SK-N-SH (cell line): Measurements from ENCODE around the gene BAIAP2. TPM values are rescaled to one million over a fixed set of nuclear protein-coding genes. Genes with fewer than 3 reads are reported as not detected.

Source experiments
- CTCF ChIA-PET: fragments of 300-600, 350-600 bp; formaldehyde crosslinking; extraction: SDS; loops from one replicate; lab custom pipeline; 2021; lab: Yijun Ruan, JAX
- POLR2A ChIA-PET: fragments of 350-600 bp; sonication (Branson Sonifier 250); formaldehyde crosslinking; extraction: SDS; loops from one replicate; lab custom pipeline; 2020; ENCODE audit warnings: antibody characterized with exemption, inconsistent platforms; lab: Yijun Ruan, JAX
- DNase-seq: peaks from one replicate; pipeline ENCODE4 v3.0.0; 2012
- H2AFZ ChIP-seq: fragments of 200-600 bp; sonication (generic); 2 replicates; pipeline ENCODE4 v1.8.1; 2016; ENCODE audit warnings: antibody characterized with exemption, mild to moderate bottlenecking, low read depth
- H3F3A ChIP-seq: fragments of 200-600 bp; sonication (generic); replicated peaks from 2 replicates; pipeline ENCODE3; 2016; ENCODE audit warnings: antibody characterized with exemption, mild to moderate bottlenecking; ENCODE audit not compliant: insufficient read depth
- H3K27ac ChIP-seq, 2 experiments: fragments of 200-500 bp in 1 of 2; fragments of 200-600 bp in 1 of 2; sonication (Bioruptor generic) in 1 of 2; sonication (generic), shearing (Covaris generic) in 1 of 2; 2 replicates each; pipeline versions ENCODE4 v1.5.1 to v1.6.1; 2014 to 2016; ENCODE audit warnings: low read depth in 2 of 2, inconsistent platforms in 1 of 2, low read length in 1 of 2, mild to moderate bottlenecking in 1 of 2, mixed read lengths in 1 of 2
- H3K27me3 ChIP-seq: fragments of 200-600 bp; sonication (generic), shearing (Covaris generic); 2 replicates; pipeline ENCODE4 v1.6.1; 2016; ENCODE audit warnings: mixed run types; ENCODE audit not compliant: insufficient read depth
- H3K36me3 ChIP-seq, 2 experiments: fragments of 200-500 bp in 1 of 2; fragments of 200-600 bp in 1 of 2; sonication (Bioruptor generic) in 1 of 2; sonication (generic) in 1 of 2; replicated peaks in 1 of 2; 2 replicates each; pipeline versions ENCODE3 to v1.5.1; 2014 to 2016; ENCODE audit warnings: low read length in 1 of 2, mild to moderate bottlenecking in 1 of 2; ENCODE audit not compliant: insufficient read depth in 2 of 2, control insufficient read depth in 1 of 2
- H3K4me1 ChIP-seq, 2 experiments: fragments of 200-500 bp in 1 of 2; fragments of 200-600 bp in 1 of 2; sonication (Bioruptor generic) in 1 of 2; sonication (generic), shearing (Covaris generic) in 1 of 2; 2 replicates each; pipeline versions ENCODE4 v1.5.1 to v1.6.1; 2014 to 2016; ENCODE audit warnings: low read depth in 1 of 2, low read length in 1 of 2, mixed run types in 1 of 2; ENCODE audit not compliant: insufficient read depth in 2 of 2, control insufficient read depth in 1 of 2
- H3K4me2 ChIP-seq: fragments of 200-600 bp; sonication (generic), shearing (Covaris generic); 2 replicates; pipeline ENCODE4 v1.6.1; 2017; ENCODE audit warnings: mixed run types
- H3K4me3 ChIP-seq, 2 experiments: fragments of 200-500 bp in 1 of 2; fragments of 200-600 bp in 1 of 2; sonication (Bioruptor generic) in 1 of 2; sonication (generic), shearing (Covaris generic) in 1 of 2; 2 replicates each; pipeline versions ENCODE4 v1.5.1 to v1.8.1; 2014 to 2016; ENCODE audit warnings: low read depth in 2 of 2, inconsistent platforms in 1 of 2, low read length in 1 of 2, mild to moderate bottlenecking in 1 of 2, mixed read lengths in 1 of 2, moderate library complexity in 1 of 2
- H3K79me2 ChIP-seq: fragments of 200-600 bp; sonication (generic); 2 replicates; pipeline ENCODE4 v1.8.1; 2017; ENCODE audit warnings: mild to moderate bottlenecking; ENCODE audit not compliant: insufficient read depth
- H3K9ac ChIP-seq: fragments of 200-600 bp; sonication (generic); 2 replicates; pipeline ENCODE4 v1.6.1; 2017; ENCODE audit warnings: mixed run types
- H3K9me2 ChIP-seq: fragments of 200-600 bp; sonication (generic); 2 replicates; pipeline ENCODE4 v1.6.1; 2017; ENCODE audit warnings: mixed run types
- H3K9me3 ChIP-seq: fragments of 200-600 bp; sonication (generic); 2 replicates; pipeline ENCODE4 v1.6.1; 2017; ENCODE audit warnings: mixed run types, mild to moderate bottlenecking, moderate library complexity
- H4K20me1 ChIP-seq: fragments of 200-600 bp; sonication (generic); 2 replicates; pipeline ENCODE4 v1.6.1; 2017; ENCODE audit warnings: mild to moderate bottlenecking, mixed run types; ENCODE audit not compliant: insufficient read depth
- CHD2 ChIP-seq: fragments of 150-350 bp; IDR thresholded peaks from 2 replicates; pipeline ENCODE4 v1.6.1; 2018; ENCODE audit warnings: low read length; ENCODE audit not compliant: partially characterized antibody
- ELF1 ChIP-seq: IDR thresholded peaks from 2 replicates; pipeline ENCODE4 v1.4.0; 2012
- EP300 ChIP-seq, 2 experiments: IDR thresholded peaks; 2 replicates each; pipeline versions ENCODE4 v1.4.0 to v1.6.1; 2012; ENCODE audit warnings: borderline replicate concordance in 1 of 2, low read depth in 1 of 2, low read length in 1 of 2
- FOXM1 ChIP-seq: IDR thresholded peaks from 2 replicates; pipeline ENCODE4 v1.4.0; 2012; ENCODE audit warnings: low read depth, mild to moderate bottlenecking
- GATA2 ChIP-seq: sonication (generic); formaldehyde crosslinking; IDR thresholded peaks from 2 replicates; pipeline ENCODE4 v1.5.0; 2020; ENCODE audit warnings: mild to moderate bottlenecking, missing genetic modification reagents
- MXI1 ChIP-seq: IDR thresholded peaks from 2 replicates; pipeline ENCODE4 v1.6.1; 2012; ENCODE audit warnings: mild to moderate bottlenecking, low read depth, low read length, improper control_type of control experiment
- NFIC ChIP-seq: IDR thresholded peaks from 2 replicates; pipeline ENCODE4 v1.4.0; 2012; ENCODE audit warnings: borderline replicate concordance
- RCOR1 ChIP-seq: fragments of 150-350 bp; IDR thresholded peaks from 2 replicates; pipeline ENCODE4 v1.6.1; 2017; ENCODE audit warnings: antibody characterized with exemption, low read length
- RXRA ChIP-seq: IDR thresholded peaks from 2 replicates; pipeline ENCODE4 v1.4.0; 2012; ENCODE audit warnings: low read depth, mild to moderate bottlenecking, borderline replicate concordance
- SIN3A ChIP-seq: IDR thresholded peaks from 2 replicates; pipeline ENCODE4 v1.6.1; 2012; ENCODE audit warnings: low read depth, mild to moderate bottlenecking, low read length, moderate library complexity, borderline replicate concordance
- TAF1 ChIP-seq: IDR thresholded peaks from 2 replicates; pipeline ENCODE4 v1.6.1; 2012; ENCODE audit warnings: low read depth, mild to moderate bottlenecking, low read length, moderate library complexity, borderline replicate concordance
- YY1 ChIP-seq: IDR thresholded peaks from 2 replicates; pipeline ENCODE4 v1.4.0; 2012; ENCODE audit warnings: low read depth, mild to moderate bottlenecking
- ZBTB33 ChIP-seq: IDR thresholded peaks from 2 replicates; pipeline ENCODE4 v1.4.0; 2012; ENCODE audit warnings: low read depth, borderline replicate concordance
- WGBS: methylation state at CpG from one replicate; pipeline ENCODE4 v1.1.6; 2017; ENCODE audit warnings: low lambda C conversion rate; 5-methylcytosine and 5-hydroxymethylcytosine counted together
- polyA plus RNA-seq, 3 experiments: library from polyadenylated mRNA; depleted of rRNA; stranded (reverse); fragments of >200 nt; gene quantifications; 2 replicates each; pipeline ENCODE4 v1.2.3, GENCODE V29; 2012
- TF ChIP-seq, protein P1 (sequence below): fragments of 150-350 bp; IDR thresholded peaks from 2 replicates; pipeline ENCODE4 v1.6.1; 2017; ENCODE audit warnings: antibody characterized with exemption, low read length, low read depth, borderline replicate concordance
- TF ChIP-seq, protein P2 (sequence below): fragments of 200-600 bp; sonication (generic); IDR thresholded peaks from 2 replicates; pipeline ENCODE4 v1.6.1; 2017; ENCODE audit warnings: antibody characterized with exemption, mild to moderate bottlenecking, moderate library complexity
- TF ChIP-seq, protein P3 (sequence below): IDR thresholded peaks from 2 replicates; pipeline ENCODE4; 2012

BAIAP2 gene
- polyA plus RNA-seq, 1 of the 3 experiments (the other 2 are of a cell fraction): 19.8 TPM

- no peak overlapping the region for H3K9ac ChIP-seq
- H3K9me2 ChIP-seq: no peaks in the 10 kb centered on the region
- H4K20me1 ChIP-seq: no peaks in the 10 kb centered on the region; the same call in 1 of the 2 replicates
- peak overlapping the region; percentile 45 for H3K4me2 ChIP-seq
- ChIA-PET POLR2A (interaction anchor here (1.5 kb wide), 1 partner anchor 9 kb away, joined by 3 read pairs; the partner anchor contains the start of gene BAIAP2), CTCF (interaction anchor here (1.1 to 19.0 kb wide), 13 partner anchors 11 to 108 kb away, joined by 3 to 668 read pairs (median 8); no protein-coding TSS in a partner anchor)
- peaks cover 3% of the 10 kb centered on the region for H3F3A ChIP-seq
- H2AFZ ChIP-seq: no peak overlapping the region
- TF ChIP-seq ELF1: no peak
- TF ChIP-seq NFIC: no peak
- TF ChIP-seq YY1: no peak
- H3K79me2 ChIP-seq: no peaks in the 10 kb centered on the region
- H3K4me3 ChIP-seq: no peak overlapping the region
- WGBS: 67% methylated on average over 31 of the region's 31 CpGs
- DNase-seq: peak; percentile 58
- peaks cover 0 to 4% of the 10 kb centered on the region in 2 experiments for H3K36me3 ChIP-seq
- no peak overlapping the region for H3K27ac ChIP-seq
- no peaks in the 10 kb centered on the region for H3K9me3 ChIP-seq
- H3K27me3 ChIP-seq: peaks cover 25% of the 10 kb centered on the region
- peaks cover 0 to 24% of the 10 kb centered on the region in 2 experiments; a peak in 1 of 4 replicates for H3K4me1 ChIP-seq
Observed at GRCh38 chr17:81026266-81027036, 8.5 kb upstream of the BAIAP2 start.

DNA sequence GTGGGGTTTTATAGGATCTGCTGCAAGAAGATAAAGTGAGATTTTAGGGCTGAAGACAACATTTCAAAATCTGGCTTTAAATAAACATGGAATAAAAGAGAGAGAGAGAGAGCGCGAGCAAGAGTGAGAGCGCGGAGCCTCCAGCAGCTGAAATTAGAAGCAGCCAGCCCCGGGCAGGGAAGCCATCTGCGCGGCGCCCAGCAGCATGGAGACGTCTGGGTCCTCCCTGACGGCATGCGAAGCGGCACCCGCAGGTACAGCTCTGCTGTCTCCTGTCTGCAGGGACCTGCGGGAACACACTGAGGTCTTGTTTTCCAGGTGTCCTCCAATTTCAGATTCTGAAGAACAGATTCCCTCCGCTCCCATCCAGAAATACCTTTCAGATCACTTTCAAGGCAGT is 7.9 kb upstream of the BAIAP2 start:
- Histone ChIP-seq H3K9me2 (no peaks in the 10 kb centered on the region), H3F3A (peaks cover 5% of the 10 kb centered on the region), H3K27me3 (peaks cover 25% of the 10 kb centered on the region), H3K9ac (no peak overlapping the region), H3K9me3 (no peaks in the 10 kb centered on the region), H3K79me2 (no peaks in the 10 kb centered on the region), H3K36me3 (peaks cover 0 to 6% of the 10 kb centered on the region in 2 experiments), H3K4me1 (peaks cover 0 to 21% of the 10 kb centered on the region in 2 experiments; a peak in 1 of 4 replicates), H4K20me1 (no peaks in the 10 kb centered on the region; the same call in 1 of the 2 replicates), H3K4me3 (no peak overlapping the region), H2AFZ (no peak overlapping the region), H3K4me2 (peak overlapping the region; percentile 45), H3K27ac (no peak overlapping the region)
- WGBS: 56% methylated on average over 15 of the region's 15 CpGs
- CTCF ChIA-PET: interaction anchor here (1.2 to 19.0 kb wide), 8 partner anchors 10 to 600 kb away, joined by 4 to 668 read pairs (median 36); no protein-coding TSS in a partner anchor
- POLR2A ChIA-PET: interaction anchor here (1.5 kb wide), 1 partner anchor 572 kb away, joined by 3 read pairs; no protein-coding TSS in a partner anchor
- peak; percentile 78 for DNase-seq
- no peak for TF ChIP-seq RXRA
- no peak; the same call in 1 of the 2 replicates for TF ChIP-seq RCOR1
- TF ChIP-seq, protein P1, sequence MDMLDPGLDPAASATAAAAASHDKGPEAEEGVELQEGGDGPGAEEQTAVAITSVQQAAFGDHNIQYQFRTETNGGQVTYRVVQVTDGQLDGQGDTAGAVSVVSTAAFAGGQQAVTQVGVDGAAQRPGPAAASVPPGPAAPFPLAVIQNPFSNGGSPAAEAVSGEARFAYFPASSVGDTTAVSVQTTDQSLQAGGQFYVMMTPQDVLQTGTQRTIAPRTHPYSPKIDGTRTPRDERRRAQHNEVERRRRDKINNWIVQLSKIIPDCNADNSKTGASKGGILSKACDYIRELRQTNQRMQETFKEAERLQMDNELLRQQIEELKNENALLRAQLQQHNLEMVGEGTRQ: no peak
- TF ChIP-seq, protein P2, sequence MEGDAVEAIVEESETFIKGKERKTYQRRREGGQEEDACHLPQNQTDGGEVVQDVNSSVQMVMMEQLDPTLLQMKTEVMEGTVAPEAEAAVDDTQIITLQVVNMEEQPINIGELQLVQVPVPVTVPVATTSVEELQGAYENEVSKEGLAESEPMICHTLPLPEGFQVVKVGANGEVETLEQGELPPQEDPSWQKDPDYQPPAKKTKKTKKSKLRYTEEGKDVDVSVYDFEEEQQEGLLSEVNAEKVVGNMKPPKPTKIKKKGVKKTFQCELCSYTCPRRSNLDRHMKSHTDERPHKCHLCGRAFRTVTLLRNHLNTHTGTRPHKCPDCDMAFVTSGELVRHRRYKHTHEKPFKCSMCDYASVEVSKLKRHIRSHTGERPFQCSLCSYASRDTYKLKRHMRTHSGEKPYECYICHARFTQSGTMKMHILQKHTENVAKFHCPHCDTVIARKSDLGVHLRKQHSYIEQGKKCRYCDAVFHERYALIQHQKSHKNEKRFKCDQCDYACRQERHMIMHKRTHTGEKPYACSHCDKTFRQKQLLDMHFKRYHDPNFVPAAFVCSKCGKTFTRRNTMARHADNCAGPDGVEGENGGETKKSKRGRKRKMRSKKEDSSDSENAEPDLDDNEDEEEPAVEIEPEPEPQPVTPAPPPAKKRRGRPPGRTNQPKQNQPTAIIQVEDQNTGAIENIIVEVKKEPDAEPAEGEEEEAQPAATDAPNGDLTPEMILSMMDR: no peak
- TF ChIP-seq, protein P3, sequence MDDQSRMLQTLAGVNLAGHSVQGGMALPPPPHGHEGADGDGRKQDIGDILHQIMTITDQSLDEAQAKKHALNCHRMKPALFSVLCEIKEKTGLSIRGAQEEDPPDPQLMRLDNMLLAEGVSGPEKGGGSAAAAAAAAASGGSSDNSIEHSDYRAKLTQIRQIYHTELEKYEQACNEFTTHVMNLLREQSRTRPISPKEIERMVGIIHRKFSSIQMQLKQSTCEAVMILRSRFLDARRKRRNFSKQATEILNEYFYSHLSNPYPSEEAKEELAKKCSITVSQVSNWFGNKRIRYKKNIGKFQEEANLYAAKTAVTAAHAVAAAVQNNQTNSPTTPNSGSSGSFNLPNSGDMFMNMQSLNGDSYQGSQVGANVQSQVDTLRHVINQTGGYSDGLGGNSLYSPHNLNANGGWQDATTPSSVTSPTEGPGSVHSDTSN: no peak
- TF ChIP-seq CHD2: no peak
- no peak for TF ChIP-seq EP300 (IDR thresholded peaks at IDR 0.05; ENCODE audit: borderline replicate concordance in 1 of 2, low read depth in 1 of 2, low read length in 1 of 2)
- no peak for TF ChIP-seq FOXM1
- TF ChIP-seq ELF1: no peak
- no peak for TF ChIP-seq NFIC
- TF ChIP-seq GATA2: no peak
- no peak for TF ChIP-seq MXI1
- TF ChIP-seq YY1: no peak
- TF ChIP-seq TAF1: no peak
- no peak for TF ChIP-seq ZBTB33
- no peak for TF ChIP-seq SIN3A
